NCI-H146 treated with DMSO at 0.1 percent for 48 hours (cell line): ENCODE measurements around the gene STAB2.
"Not testable (repeated sequence)": the region's sequence is repeated elsewhere in the genome, so short reads cannot be mapped to it uniquely, and the experiment has no call there.

Experiments
- DNase-seq: peaks from one replicate; lab custom pipeline; 2025; ENCODE audit not compliant: unreplicated experiment; lab: John Stamatoyannopoulos, UW

Gene STAB2

DNA sequence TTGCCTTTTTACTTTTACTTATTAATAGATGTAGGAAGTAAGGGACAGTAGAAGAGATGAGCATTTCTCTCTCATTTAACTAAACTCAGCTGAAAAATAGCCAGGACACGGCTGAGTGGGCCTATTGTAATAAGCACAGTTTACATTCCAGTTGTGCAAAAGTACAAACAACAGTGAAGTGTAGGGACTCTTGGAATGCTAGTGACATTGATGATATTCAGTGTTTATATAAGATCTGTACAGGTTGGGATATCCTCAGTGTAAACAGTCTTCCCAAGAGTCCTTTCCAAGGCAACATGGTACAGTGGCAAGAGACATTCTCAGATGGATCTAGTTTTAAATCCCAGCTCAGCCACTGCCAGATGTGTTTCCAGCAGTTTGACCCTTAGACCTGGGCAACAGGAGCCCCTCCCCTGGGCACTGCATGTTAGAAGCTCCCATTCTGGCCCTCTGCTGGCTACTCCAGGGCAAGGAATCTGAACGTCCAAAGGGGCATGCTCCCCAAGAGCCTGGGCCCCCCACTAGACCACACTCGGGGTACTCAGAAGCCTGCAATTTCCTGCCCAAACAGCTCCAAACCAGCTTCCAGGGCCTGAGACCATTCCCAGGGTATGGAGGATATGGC, 55.3 kb downstream of the STAB2 start:
- no peak for DNase-seq

DNA sequence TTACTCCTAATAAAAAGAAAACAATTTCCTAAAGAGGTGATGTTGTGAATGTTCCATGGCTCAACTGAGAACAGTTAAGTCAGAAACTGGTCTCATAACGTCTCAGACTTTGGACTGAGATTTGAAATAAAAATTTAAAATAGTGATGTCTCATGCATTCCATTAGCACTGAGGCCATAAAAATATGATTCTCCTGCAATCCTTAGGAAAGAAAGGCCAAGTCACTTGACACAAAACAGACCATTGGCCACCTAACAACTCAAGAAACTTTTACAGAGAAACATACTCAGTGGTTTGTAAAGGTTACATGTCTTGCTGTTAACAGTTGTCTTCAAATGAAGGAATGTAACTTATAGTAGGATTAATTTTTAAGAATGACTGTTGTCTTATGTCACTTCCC, 58.1 kb downstream of the STAB2 start:
- no peak for DNase-seq

DNA sequence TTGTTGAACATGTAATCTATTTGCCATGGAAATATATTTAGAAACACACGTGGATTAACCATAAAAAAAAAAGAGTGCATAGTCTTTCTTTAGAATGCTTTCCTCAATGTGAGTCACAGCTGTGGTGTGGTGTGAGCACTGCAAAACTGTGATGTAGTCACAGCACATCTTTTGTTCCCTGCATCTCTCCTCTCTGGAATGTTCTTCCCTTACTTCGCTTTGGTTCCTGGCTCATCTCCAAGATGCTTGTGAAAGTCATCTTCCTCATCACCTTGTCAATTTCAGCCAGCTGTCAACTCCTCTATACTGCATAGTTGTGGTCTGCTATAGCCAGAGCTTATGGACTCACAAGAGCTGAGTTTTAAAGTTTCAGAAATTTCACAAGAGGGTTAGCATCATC, 60.2 kb downstream of the STAB2 start:
- no peak for DNase-seq

DNA sequence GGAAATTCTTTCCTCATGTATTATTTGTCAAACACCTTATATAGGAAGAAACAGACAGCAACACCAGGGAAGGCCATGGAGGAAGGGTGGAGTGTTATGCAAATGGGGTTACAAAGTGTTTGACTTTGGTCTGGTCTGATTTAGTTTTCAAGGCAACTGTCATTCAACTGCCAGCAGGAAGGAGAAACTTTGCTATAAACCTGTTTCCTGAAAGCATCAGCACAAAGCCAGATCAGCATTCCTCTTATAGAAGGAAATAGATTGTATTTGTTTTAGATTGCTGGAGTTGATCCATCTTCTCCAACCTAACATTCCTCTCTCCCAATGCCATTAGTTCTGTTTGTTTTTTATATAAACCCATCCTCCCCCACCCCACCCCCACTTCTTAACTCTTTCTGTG, 65.7 kb downstream of the STAB2 start:
- DNase-seq, result no peak

DNA sequence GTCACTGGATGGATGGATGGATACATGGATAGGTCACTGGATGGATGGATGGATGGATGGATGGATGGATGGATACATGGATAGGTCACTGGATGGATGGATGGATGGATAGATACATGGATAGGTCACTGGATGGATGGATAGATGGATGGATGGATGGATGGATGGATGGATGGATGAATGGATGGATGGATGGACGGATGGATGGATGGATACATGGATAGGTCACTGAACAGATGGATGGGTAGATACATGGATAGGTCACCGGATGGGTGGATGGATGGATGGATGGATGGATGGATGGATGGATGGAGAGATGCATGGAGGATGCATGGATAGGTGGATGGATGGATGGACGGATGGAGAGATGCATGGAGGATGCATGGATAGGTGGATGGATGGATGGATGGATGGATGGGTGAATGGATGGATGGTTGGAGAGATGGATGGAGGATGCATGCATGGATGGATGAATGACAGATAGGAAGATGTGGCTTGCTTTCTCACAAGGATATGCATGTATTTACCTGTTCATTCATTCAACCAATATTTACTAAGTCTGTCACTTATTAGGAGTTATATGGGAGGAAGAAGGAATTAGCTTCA, 66.6 kb downstream of the STAB2 start:
- not testable (repeated sequence) for DNase-seq

DNA sequence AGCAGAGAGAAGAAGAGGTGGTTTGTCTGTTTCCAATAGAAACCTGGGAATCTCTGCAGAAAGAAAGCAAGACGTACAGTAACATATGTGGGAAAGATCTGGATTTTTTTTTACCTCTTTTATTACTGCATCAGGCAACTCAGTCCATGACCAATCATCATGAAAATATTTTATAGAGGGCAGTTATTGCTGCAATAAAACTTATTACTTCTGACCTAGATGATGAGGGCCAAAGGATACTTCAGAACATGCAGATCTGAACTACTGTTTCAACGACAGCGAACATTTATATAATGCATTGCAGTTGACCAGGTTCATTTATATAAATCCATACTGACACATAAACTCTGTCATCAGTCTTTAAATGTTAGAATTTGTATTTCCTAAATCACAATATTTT, 67.7 kb downstream of the STAB2 start:
- no peak for DNase-seq

DNA sequence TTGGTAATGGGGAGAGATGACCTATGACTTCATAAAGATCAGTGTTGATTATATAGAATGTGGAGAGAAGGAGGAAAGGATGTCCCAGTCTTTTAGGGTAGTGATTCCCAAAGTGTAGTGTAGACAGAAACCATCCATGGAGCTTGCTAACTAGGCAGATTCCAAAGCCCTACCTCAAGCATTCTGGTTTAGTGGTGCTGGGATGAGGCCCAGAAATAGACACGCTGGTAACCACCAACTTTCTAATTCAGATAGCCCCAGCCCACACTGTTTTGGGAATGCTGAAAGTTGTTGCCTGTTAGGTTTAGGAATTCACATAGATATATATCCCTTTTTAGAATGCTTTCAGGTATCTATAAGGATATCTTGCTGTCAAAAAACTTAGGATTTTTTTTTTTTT, 69.2 kb downstream of the STAB2 start:
- DNase-seq, result no peak

DNA sequence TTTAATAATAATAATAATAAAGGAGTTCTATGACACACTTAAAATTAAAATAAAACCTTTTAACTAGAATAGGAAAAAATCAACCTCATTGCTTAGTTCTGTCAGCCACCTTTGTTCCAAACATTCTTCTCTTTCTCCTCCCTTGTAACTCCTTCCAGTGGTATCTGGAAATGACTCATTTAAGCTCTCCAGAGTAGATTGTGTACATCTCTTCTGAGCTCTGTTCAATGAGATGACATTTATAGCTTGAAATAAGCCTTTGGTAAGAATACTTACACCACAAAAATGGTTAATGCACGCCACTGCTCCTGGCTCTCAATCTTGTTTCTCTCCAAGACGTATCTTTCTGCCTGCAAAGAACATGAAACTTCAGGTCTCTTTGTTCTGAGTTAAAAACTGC, 70.3 kb downstream of the STAB2 start:
- no peak for DNase-seq

DNA sequence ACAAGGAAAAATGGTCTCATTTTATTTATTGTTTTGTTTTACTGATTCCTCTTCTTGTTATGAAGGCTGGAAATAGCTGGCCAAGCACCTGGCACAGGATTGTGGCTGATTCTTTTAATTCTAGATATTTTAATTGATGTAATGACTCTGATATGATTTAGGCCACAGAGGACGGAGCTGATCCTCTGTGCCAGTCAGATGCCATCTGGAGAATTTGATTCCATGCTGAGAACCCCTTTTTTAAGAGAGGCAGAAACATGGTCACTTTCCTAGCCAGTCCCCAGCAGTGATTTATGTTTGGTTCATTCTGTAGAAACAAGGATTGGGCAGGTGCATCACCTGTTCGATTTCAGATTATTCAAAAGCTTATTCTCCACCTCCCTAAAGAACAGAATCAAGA, 77.6 kb downstream of the STAB2 start:
- no peak for DNase-seq

DNA sequence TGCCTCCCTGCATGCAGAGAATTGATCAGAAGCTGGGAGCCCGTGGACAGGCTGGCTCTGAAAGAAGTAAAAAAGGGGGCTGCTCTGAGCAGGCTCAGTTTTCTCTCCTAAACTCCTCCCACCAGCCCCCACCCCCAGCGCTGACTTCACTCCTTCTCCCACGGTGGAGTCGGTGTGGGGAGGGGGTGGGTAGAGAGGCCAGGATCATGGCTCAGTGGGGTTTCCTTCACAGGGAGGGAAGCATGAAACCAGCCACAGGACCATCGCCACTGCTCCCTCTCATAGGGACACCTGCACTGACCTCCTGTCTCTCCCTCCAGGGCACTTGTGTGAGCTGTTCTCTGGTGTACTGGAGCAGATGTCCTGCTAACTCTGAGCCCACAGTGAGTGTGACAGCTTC, 78.9 kb downstream of the STAB2 start:
- DNase-seq, result peak; percentile 8

DNA sequence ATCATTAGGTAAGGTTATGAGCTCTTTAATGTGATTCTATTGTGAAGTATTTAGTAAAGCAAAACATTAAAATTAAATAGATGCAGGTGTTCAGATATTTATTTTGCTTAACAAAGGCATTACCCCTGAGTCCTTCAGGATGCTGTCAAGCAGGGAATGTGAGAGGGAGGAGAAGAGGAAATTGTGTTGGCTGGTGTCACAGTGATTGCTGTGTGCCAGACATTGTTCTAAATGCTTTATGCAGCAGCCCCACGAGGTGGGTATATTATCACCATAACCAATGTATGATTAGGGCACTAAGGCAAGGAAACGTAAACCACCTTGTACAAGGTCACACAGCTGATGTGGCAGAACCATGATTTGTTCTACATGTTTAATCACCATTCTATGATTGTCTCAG, 80.1 kb downstream of the STAB2 start:
- peak; percentile 9 for DNase-seq

DNA sequence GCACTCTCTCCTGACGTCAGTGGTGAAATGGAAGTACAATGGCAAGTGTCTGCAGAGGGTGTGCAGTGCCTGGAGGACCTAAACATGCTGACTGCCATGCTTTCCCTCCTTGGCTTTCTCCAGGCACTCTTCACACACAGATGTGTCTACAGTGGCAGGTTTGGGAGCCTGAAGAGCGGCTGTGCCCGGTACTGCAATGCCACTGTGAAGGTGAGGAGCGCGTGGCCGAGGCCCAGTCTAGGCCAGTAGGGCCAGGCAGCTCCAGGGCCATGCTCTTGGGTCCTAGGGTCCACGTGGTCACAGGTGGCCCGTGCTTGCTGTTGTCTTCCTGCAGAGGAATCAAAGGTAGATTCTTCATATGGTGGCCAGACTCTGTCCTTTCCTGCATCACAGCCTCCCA, 81.4 kb downstream of the STAB2 start:
- no peak for DNase-seq

DNA sequence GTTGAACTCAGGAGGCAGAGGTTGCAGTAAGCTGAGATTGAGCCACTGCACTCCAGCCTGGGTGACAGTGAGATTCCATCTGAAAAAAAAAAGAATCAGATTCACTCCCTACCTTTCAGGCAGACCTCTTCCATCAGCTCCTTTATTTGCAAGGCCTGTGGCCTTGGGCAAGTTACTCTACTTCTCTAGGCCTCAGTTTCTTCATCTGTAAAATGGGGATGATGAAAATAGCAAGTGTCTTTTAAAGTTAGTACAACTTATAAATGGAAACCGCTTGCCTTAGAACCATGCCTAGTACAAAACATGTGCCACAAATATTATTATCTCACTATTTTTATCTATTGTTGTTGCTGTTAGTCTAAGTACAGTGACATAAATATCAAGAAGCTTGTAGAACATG, 84.3 kb downstream of the STAB2 start:
- DNase-seq, result no peak

DNA sequence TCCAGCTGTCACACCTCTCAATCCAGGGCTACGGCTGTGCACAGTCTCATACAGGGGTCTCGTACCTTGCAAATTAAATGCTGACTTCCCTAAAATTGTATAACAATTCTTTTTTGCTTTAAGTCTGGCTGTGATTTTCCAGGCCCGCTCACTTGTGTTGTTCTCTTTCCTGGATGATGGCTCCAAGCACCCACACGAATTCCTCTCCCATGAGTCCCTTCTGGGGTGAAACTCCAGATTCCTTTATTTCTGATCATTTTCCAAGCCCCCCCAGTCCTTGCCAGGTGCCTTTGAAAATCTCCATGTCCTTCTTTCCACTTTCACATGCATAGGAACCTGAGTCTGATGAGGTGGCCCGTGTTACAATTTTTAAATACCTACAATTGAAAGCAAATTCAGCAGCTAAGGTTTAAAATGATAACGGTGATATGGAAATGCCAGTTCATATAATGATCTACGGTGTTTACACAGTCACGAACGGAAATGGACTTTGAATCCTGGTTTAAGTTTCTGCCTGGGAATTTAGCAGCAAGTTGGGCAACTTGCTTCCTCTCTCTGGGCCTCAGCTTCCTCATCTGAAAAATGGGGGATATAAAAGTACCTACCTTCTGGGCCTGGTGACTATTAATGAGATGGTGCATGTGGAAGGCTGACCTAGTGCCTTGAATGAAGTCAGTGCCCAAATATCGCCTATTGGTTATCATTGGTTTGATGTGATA, 85.5 kb downstream of the STAB2 start:
- no peak for DNase-seq

DNA sequence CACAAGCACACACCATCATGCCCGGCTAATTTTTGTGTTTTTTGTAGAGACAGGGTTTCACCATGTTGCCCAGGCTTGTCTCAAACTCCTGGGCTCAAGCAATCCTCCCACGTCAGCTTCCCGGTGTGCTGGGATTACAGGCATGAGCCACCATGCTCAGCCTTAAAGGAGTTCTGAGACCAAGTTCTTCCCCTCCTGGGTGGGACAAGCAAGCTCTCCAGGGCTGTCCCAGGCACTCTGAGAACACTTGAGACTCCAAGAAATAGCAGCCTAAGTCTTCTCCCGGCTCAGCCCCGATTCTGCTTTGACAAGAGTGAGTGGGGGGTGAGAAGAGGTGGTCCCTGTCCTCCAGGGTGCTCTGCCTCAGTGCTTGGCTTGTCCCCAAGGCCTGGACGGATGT, 86.4 kb downstream of the STAB2 start:
- no peak for DNase-seq

DNA sequence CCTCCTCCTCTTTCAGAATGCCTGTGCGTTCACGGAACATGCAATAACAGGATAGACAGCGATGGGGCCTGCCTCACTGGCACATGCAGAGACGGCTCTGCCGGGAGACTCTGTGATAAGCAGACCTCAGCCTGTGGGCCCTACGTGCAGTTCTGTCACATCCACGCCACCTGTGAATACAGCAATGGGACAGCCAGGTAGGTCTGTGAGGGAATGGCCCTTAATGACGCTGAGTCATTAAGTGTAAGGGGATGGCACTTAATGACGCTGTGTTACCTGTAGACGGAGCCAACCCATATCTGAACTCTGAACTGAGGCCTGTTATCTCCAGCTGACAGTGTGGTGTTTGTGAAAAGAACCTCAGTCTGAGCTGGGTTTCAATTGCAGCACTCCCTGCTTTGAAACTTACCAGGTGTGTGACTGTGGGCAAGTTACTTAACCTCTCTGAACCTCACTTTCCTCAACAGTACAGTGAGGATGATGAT, 86.9 kb downstream of the STAB2 start:
- no peak for DNase-seq

DNA sequence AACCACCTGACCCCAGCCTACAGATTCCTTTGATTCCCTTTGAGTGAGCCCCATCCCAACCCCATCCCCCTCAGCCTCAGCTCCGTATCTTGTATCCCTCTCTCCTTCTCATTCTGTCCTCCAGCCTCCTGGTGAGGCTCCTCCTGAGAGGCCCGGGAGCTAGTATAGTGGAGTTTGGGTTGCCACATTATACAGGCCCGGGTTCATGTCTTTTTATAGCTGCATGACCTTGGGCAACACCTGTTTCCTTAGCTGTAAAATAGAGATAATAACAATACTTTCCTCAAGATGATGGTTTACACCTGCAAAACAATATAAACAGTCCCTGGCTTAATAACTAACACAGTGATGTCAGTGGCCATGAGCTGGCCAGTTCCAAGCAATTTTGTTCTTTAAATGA, 89.8 kb downstream of the STAB2 start:
- DNase-seq, result peak; percentile 22

DNA sequence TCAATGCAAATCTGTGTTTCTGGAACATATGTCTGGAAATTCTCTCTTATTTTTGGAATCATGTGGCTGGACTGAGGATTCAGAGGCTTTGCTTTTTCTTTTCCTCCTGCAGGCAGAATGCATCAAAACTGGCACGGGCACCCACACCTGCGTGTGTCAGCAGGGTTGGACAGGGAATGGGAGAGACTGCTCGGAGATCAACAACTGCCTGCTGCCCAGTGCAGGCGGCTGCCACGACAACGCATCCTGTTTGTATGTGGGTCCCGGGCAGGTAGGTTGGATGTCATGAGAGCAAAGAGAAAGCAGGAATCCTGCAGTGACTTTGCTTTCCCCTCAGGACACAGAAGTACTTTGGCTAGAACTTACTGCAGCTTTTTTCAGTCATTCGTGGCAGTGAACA, 90.3 kb downstream of the STAB2 start:
- peak; percentile 68 for DNase-seq

DNA sequence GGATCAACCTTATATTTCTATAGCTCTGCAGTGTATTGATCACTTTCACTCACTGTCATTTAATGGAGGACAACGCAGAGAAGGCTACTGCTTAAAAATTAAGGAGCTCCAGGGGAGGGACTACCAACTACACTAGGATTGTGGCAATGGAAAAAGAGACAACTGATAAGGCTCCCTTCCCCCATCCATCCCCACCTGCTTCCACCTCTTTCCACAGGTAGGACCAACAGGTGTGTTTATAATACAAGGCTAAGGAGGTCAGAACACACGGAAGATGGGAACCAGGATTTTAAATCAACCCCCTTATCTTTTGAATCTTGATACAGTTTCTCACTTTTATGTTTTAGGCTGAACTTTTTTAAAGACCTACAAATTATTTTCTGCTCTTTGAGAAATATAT, 90.8 kb downstream of the STAB2 start:
- peak; percentile 58 for DNase-seq

DNA sequence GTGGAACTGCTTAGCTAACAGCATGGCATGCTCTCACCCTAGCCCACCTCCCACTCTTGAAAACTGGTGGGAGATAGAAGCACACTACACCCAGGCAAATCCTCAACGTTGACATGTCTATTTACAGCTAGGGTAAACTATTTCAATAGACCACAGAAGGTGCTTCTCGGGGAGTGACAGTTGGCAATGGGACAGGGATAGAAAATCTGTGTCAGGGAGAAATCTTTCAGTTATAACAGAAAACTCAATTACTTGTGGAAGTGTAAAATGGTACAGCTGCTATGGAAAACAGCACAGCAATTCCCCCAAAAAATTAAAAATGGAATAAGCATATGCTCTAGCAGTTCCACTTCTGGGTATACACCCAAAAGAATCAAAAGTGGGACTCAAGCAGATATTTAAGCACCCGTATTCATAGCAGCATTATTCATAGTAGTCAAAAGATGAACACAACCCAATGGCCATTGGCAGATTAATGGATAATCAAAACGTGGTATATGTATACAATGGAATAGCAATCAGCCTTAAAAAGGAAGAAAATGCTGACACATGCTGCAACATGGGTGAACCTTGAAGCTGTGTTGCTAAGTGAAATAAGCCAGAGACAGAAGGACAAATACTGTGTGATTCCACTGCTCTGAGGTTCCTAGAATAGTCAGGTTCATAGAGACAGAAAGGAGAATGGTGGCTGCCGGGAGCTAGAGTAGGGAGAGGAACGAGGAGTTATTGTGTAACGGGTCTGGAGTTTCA, 92.5 kb downstream of the STAB2 start:
- no peak for DNase-seq

DNA sequence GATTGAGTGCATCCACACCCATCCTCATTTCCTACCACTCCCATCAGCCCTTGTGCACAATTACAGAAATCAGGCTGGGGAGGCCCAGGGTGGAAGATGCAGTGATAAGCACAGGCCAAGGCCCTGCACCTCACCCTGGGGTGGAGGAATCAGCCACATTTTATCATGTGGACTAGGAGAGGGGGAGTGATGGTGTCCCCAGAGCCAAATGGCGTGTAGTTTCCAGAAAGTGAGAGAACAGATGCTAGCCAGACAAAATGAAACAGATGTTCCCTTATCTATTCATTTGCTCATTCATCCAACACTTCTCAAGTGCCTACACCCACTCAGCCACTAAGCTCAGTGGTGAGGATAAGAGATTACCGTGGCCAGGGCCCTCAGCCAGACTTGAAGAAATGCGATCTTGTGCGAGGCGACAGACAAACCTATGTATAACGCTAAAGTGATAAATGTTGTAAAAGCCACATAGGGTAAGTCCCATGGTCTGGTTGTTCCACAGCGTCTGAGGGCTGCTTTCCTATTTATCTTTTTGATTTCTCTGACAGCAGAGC, 93.6 kb downstream of the STAB2 start:
- no peak for DNase-seq
